HG03571 (cell line): ENCODE data around the gene SLC66A2.

ENCODE experiments used
- ATAC-seq: cut with Tn5 transposase; IDR thresholded peaks from one replicate; pipeline ENCODE4 v1.9.1; 2021; ENCODE audit not compliant: unreplicated experiment

SLC66A2 gene

GRCh38 chr18:79938196-79938595 lies 13.3 kb downstream of the SLC66A2 start:
- ATAC-seq, result no peak

DNA sequence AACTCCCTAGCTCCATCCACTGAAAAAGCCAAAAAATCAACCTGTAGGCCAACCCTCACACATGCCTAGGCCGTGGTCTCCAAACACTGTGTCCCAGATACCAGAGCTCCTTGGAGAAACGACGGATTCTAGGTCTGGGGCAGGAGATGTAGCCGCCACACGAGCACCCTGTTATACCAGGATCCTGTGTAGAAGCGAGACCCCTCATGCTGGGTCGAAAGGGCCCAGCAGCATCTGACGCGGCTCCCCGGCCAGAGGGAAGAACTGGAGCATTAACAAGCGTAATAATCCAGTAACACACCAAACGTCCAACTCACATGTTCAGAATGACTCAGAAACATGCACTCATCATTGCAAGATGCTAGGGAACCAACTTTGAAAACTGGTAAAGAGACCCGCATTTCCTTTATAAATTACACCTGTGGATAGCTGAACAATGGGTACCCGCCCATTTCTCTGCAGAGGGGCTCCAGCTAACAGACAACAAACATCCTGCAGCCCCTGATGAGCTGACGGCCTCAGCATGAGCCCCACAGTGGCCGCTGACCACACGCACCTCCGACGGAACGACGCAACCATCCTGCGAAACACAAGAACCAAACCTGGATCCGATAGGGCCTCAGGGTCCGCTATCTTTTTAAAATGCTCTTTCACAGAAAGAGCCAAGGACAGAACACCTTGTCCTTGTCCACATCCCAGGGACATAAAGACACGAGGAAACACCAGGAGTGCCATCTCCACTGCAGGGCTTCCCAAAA lies 14.2 kb downstream of the SLC66A2 start:
- no peak for ATAC-seq

DNA sequence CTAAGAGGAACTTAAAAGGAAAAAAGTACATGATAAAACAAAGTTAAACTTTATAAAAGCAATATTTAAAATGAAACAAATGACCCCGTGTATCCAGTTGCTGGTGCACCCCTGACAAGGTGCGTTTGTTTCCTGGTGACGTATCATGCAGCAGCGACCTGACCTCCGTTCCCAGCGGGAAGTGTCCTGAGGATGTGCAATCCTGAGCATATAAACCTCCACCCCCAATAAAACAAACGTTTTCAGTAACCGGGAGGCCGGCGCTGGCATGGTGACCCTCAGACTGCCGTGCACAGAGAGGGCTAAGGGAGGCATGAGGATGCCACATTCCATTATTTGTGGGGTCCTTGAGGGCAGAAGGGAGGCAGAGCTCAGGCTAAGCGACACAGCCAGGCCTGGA lies 14.8 kb downstream of the SLC66A2 start:
- no peak for ATAC-seq

DNA sequence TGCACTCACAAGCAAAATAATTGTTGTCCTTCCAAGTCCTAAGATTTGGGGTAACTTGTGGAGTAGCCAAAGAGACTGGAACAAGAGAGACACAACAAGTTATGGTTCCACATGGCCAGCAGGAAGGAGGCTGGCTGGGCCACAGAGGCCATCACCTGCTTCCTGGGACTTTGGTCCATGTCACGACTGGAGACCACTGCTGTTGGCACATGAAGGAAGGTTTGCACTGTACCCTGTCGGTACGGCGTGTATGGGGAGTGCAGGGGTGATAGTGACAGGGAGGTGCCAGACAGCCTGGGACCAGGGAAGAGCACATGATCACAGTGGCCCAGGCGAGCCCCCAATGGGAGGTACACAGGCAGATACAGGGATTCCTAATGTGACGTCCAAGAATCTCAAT lies 15.5 kb downstream of the SLC66A2 start:
- ATAC-seq, result no peak

DNA sequence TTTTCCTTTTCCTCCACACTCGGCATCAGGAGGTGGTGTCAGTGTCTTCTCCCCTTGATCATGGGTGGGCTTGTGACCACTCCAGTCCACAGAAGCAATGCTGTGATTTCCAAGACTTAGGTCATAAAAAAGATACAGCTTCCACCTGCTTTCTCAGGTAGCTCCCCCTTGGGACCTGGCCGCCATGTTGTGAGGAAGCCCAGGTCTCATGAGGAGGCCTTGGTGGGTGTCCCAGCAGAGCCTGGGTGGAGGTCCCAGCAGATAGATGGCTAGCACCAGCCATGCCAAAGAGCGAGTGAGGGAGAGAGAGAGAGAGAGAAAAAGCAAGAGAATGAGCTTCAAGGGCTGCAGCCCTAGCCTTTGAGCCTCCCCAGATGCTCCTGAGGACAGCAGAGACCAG lies 16.0 kb downstream of the SLC66A2 start:
- no peak for ATAC-seq

- no peak for ATAC-seq
These were observed 16.4 kb downstream of the SLC66A2 start for GRCh38 chr18:79935098-79935480.

DNA sequence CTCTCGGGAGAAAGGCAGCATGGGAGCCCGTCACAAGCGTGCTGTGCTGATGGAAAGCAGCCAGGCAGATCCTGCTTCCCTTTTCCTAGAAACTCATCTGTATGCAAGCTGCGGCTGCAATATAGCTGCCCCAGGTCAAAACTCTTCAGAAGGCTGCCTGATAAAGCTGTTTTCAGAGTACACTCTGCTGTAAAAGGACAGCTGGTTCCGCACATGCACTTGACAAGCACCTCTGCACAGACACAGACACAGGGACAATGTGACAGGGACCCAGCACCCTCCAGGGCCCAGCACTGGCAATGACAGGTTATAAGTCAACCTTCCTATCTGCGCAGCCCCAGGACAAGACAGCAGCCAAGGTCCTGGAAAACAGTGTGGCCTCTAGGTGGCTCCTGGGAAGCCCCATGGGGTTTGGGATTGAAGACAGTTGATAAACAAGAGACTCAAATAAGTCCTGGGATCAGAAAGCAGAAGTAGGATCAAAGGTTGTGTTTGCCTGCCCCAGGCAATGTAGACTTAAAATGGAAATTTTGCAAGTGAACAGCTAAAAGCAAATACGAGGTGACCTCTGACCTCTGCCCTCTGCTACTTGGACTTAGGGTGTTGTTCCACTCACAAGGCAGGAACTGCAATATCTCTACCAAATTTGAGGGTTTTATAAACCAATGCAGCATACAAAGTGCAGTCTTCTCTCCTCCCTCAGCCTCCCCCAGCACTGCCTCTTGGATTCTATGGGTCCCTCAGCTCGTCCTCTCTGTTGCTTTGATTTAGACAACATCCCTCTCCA lies 16.9 kb downstream of the SLC66A2 start:
- no peak for ATAC-seq

- no peak for ATAC-seq
These were observed 17.7 kb downstream of the SLC66A2 start for GRCh38 chr18:79933765-79934164.

- ATAC-seq, result no peak
These were observed 18.5 kb downstream of the SLC66A2 start for GRCh38 chr18:79932907-79933306.

GRCh38 chr18:79931475-79931874 lies 20.0 kb downstream of the SLC66A2 start:
- no peak for ATAC-seq

DNA sequence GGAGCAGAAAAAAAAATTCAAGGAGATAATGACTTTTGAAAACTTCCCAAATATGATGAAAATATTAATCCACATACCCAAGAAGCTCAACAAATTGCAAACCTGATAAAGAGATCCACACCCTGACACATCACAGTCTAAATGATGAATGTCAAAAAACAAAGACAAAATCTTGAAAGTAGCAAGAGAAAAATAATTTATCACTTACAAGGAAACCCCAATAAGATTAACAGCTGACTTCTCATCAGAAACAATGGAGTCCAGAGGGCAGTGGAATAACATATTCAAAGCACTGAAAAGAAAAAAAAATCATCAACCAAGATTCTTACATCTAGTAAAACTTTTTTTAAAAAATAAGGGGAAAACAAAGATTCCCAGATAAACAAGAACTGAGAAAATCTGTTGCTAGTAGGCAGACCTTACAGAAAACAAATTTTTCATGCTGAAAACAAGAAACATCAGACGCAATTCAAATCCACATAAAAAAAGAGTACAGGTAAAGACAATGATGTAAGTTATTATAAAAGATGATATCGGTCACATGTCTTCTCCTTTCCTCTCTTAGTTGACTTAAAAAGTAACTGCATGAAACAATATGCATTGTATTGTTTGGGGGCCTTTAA lies 21.3 kb downstream of the SLC66A2 start:
- ATAC-seq, result no peak

GRCh38 chr18:79928563-79928960 lies 22.9 kb downstream of the SLC66A2 start:
- no peak for ATAC-seq

DNA sequence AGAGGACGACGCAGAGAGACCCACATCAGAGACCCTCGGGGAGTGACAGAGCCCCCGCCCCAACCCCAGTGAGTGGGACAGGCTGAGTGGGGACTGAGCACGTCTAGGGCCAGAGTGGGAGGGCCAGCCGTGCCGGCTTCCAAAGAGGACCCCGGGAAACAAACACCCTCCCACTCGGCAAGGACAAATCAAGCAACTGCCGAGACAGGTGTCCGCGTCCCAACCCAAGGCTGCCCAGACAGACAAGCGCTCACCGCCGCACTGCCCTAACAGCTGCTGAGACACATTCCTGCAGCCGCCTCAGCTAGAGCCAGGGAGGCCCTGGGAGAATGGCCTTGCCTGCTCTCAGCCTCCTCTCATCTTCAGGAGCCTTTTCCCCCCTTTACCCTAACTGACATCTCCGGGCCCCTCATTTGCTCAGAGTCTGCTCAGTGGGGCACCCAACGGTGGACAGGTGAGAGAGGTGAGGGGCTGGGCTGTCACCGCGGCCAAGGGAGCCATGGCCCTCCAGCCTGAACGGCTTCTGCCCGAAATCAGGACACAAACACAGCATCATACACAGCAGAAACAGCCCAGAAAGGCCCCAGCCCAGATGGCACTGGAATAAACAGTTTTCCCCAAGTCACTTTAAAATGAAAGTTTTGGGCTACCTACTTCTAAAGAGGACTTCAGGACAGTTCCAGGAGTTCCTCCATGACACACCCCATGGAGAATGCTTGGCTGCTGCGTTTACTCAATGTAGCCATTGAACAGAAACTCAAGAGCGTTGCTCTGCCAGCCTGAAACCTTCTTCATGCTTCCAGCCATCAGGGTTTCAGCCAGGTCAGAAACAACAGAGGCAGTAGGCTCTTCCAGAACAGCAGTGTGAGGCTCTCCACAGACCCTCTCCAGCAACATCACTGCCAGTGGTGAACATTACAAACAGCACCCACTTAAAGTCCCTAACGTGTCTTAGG lies 23.6 kb downstream of the SLC66A2 start:
- ATAC-seq, result no peak

- no peak for ATAC-seq
These were observed 24.5 kb downstream of the SLC66A2 start for GRCh38 chr18:79926715-79927606.

DNA sequence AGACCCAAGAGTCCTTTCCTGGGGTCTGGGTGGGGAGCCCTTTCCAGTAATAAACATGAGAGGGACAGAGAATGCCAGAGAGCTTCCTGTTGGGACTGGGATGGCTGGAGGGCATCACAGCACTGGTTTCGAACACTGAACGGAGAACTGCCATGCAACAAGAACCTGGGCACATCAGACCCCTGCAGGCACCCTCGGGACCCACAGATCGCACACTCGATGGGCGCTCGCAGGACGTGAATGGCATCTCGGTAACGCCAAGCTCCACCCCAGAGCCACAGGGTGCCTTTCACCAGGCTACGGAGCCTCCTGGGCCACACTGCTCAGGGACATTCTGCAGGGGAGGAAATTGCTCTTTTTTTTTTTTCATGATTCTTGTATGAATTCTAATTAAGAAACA lies 25.1 kb downstream of the SLC66A2 start:
- ATAC-seq, result no peak

DNA sequence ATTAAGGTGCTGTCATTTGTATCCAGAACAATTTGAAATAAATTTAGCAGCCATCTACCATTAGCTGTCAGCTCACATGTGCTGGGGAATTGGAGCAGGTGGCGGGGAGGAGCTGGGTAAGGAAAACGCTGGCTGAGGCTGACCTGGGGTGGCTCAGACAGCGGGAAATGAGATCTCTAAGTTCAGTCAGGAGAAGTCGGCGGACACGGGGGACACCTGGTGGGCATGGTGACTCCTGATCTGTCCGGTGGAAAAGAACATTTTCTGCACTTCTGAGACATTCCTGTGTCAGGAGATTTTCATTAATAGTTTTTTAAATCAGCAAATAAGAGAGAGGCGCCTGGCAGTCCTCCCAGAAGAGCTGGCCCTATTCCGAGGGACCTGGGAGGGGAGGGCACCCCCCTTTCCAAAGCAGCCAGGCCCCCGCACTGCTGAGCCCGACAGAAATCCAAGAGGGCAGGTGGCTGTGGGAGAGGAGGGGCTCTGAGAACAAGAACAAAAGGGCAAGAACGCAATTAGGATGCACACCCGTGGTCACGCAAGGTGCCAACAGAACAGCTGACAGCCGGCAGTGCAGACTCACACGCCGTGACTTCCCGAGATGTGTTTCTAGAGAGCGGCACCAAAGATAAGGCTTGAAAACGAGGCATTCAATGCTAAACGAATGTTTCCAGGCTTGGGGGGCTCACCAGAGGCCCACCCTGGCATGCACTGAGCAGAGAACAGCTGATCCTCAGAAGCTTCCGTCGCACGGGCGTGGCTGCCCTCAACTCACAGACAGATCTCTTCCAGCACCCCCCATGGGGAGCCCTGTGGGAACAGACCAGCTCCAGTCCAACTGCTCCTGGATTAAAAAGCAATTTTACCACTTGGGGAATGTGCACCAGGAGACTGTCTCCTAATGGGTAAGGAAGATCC lies 26.4 kb downstream of the SLC66A2 start:
- ATAC-seq, result no peak

- no peak for ATAC-seq
These were observed 27.4 kb downstream of the SLC66A2 start for GRCh38 chr18:79923896-79924585.

DNA sequence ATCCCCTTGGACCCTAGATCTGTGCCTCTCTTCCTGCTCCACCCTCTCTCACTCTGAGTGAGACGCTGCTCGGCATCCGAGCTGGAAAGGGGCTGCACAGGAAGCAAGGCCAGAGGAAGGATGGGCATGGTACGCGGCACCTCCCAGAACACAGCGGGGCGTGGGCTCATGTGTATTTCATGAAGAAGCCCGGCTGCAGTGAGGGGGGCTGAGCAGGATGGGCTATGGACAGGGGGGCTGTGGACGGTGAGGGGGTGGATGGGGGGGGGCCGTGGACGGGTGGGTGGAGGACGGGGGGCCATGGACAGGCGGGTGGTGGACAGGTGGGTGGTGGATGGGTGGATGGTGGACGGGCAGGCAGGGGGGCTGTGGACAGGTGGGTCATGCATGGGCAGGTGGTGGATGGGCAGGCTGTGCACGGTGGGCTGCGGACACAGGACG lies 28.5 kb downstream of the SLC66A2 start:
- no peak for ATAC-seq
